ENCODE results near the gene GSTK1.

DNA sequence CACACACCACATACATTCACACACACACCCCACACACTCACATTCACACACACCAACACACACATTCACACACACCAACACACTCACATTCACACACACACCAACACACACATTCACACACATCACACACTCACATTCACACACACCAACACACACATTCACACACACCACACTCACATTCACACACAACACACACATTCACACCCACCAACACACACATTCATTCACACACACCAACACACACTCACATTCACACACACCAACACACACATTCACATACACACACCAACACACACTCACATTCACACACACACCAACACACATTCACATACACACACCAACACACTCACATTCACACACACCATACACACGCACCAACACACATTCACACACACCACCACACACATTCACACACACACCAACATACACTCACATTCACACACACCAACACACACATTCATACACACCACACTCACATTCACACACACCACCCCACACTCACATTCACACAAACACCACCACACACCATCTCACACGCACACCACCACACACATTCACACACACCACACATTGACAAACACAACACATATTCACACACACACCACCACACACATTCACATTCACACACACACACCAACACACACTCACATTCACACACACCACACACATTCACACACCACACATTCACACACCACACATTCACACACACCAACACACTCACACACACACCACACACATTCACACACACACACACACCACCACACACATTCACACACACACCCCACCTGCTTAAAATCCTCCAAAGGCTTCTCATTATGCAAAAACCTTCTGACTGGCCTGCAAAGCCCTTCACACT lies 32.4 kb upstream of the GSTK1 start:
- TF ChIP-seq, protein P1, sequence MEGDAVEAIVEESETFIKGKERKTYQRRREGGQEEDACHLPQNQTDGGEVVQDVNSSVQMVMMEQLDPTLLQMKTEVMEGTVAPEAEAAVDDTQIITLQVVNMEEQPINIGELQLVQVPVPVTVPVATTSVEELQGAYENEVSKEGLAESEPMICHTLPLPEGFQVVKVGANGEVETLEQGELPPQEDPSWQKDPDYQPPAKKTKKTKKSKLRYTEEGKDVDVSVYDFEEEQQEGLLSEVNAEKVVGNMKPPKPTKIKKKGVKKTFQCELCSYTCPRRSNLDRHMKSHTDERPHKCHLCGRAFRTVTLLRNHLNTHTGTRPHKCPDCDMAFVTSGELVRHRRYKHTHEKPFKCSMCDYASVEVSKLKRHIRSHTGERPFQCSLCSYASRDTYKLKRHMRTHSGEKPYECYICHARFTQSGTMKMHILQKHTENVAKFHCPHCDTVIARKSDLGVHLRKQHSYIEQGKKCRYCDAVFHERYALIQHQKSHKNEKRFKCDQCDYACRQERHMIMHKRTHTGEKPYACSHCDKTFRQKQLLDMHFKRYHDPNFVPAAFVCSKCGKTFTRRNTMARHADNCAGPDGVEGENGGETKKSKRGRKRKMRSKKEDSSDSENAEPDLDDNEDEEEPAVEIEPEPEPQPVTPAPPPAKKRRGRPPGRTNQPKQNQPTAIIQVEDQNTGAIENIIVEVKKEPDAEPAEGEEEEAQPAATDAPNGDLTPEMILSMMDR (optimal IDR thresholded peaks at IDR 0.05 in 1 of 3, IDR thresholded peaks at IDR 0.05 in 1 of 3, conservative IDR thresholded peaks at IDR 0.05 in 1 of 3; ENCODE audit: extremely low read depth in 1 of 3, insufficient read depth in 2 of 3, low read length in 3 of 3) = no peak
- TF ChIP-seq EZH2 (IDR thresholded peaks at IDR 0.05; ENCODE audit: low read length) = no peak
